ELR (cell line): ENCODE measurements around the gene PTGER3.
"Not testable (repeated sequence)": the region's sequence is repeated elsewhere in the genome, so short reads cannot be mapped to it uniquely, and the experiment has no call there.

Experiments used
- DNase-seq: peaks from one replicate; pipeline ENCODE4 v3.0.0-alpha.2; 2015; ENCODE audit warnings: low read depth

Gene PTGER3

DNA sequence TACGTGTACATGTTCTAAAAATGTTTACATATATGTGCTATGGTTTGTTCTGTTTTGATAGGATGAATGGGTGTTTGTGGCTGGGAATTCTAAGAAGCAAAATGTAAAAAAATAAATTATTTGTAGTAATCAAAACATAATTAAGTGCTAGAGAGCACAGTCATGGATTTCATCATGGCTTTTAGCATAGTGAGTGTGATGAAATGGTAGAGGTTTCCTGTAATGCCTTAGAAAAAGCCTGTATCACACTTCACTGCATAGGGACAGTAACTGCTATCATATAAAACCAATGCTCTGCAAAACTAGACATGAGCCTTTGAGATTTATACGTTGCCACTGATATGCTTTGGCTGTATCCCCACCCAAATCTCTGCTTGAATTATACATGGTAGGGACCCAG is 99.8 kb downstream of the PTGER3 start:
- DNase-seq, result no peak

DNA sequence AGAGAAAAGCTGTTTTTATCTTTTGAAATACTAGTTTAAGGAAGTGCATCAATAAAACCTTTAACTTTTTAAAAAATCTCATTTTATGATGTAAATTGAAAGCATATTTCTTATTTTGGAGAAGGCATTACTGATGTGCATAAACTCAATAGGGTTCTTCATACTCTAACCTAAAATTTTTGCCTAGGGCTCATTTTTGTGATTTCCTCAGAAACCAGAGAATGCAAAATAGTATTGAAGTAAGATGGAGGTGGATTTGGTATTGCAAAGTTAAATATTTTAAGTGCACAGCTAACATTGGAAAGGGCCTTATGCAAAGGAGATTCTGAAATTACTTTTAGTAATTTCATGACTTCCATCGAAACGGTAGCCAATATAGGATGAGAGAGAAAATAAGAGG is 101.9 kb downstream of the PTGER3 start:
- no peak for DNase-seq

DNA sequence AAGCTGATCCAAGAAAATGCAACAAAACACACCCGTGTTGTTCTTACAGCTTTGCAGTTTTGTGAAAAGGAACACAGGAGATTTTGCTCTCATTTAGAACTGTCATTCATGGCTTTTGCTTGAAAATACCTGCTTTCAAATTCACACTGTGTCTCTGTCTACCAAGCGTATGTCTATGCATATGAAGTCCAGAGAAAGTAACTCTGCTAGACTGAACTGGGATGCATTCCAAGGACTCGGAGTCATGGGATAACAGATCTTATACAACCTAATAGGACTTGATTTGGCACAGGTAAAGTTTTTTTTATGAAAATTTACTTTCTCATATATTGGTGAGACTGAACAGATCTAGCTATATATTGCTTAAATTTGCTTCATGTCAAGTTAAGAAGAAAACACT is 102.4 kb downstream of the PTGER3 start:
- no peak for DNase-seq

DNA sequence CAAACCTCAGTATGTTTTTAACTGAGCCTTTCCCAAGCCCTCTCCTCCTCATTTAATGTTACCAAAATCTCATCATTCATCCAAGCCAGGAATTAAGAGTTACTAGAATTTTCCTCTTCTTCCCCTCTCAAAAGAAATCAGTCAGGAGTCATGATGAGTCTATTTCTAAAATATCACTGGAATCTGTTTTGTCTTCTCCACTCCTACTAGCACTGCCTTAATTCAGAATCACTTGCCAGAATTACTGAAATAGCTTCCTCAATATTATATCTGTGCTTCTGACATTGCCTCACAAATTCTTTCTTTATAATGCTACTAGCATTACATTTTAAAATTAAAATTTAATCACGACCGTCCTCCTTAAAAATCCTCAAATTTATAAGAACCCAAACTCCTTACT is 106.1 kb downstream of the PTGER3 start:
- no peak for DNase-seq

DNA sequence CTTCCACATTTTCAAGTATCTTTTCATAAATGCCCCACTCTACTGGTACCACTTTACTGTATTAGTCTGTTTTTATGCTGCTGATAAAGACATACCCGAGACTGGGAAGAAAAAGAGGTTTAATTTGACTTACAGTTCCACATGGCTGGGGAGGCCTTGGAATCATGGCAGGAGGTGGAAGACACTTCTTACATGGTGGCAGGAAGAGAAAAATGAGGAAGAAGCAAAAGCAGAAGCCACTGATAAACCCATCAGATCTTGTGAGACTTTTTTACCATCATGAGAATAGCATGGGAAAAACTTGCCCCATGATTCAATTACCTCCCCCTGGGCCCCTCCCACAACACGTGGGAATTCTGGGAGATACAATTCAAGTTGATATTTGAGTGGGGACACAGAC is 107.2 kb downstream of the PTGER3 start:
- DNase-seq, result not testable (repeated sequence)

DNA sequence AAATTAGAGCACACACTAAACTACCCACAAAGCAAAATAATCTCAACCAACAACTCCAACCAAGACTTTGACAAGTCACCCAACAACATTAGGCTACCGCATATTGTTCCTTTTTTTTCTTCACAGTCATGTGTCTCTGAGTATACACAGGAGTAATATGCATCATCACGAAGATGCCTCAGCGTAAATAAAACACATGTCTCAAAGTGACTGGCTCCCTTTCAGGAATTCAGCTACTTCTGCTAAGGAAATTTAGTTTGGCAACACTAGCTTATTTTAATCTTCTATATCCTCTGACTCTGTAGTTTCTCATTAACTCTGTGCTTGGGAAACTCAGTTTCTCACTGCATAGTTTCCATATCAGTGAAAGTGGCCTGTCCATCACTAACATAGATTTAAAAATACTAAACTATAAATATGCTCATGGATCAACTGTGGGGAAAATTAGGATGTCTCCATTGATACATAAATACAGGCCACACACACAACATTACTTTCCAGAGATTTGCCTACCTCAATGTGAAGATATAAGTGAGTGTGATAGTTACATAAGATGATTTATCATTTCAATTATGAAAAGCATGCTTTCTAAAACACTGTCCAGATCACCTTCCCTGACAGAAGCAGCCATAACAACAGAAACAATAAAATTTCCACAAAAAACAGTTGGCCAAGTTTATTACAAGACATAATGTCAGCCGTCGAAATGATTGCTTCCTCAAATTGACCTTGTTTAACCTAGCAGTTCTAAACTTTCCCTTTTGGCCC is 113.2 kb downstream of the PTGER3 start:
- DNase-seq, result no peak

DNA sequence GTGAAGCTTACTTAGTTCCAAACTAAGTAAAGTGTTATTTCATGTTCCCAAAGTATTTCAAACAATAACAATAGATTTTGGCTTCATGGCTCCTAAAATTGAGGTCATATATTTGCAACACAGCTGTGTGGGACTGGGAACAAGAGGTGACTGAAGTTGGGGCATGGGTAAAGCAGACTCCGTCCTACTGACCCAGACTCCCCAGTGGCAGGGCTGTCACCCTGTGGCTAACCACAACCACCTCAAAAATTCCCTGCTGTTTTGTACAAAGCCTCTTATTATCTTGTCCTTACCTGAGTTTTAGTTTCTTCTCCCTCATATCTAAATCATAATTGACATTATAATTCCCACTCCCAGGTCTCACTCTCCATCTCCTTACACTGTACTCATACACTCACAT is 117.6 kb downstream of the PTGER3 start:
- DNase-seq, result no peak

DNA sequence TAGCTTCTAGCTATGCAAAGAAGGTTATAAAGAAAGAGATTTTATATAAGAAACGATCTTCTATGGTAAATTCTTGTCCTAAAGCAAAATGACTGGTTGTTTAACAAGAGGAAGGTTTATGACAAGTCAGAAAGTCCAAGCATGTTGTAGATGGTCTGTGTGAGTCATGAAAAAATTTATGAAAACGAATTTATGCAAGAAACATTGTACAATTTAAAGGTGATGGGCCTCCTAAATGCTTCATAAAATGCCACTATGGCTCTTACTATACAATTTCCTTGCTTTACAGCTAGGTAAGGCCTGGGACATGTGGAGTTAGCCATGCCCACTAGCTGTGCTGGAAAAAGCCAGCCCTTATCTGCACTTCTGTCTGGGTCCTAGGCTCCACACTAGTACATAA is 125.4 kb downstream of the PTGER3 start:
- no peak for DNase-seq
